Stimulated activated CD8-positive, alpha-beta memory T cell treated with anti-CD3 and anti-CD28 coated beads, Interleukin-7, amount 100 ng/mL, for 48 hours (primary cell): ENCODE results near the gene ABCA9.
"Not testable (repeated sequence)": the region's sequence is repeated elsewhere in the genome, so short reads cannot be mapped to it uniquely, and the experiment has no call there.

Experiments used
- DNase-seq, 2 donors: peaks; one replicate each; pipeline ENCODE4 v3.0.0-alpha.2; 2020; ENCODE audit warnings: low read depth in 1 of 2; ENCODE audit errors: extremely low read depth in 1 of 2

The ABCA9 gene

DNA sequence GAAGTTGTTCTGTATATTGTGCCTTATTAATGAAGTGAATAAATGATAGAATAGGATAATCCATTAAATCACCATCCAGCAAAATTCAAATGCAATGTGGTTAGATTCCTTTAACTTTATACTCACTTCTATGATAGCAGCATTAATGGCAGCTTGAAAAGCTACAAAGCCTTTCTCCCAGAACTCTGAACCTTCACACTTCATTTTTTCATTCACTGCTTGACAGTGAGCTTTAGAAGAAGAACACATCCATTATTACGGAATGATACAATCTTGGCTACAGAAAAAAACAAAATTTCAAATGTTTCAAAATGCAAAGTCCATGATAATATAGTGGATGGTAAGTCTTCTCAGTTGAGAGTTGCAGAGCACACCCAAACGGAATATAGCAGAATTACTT lies 16.4 kb downstream of the ABCA9 start:
- no peak for DNase-seq

GRCh38 chr17:69043098-69043734 lies 17.5 kb downstream of the ABCA9 start:
- no peak for DNase-seq

DNA sequence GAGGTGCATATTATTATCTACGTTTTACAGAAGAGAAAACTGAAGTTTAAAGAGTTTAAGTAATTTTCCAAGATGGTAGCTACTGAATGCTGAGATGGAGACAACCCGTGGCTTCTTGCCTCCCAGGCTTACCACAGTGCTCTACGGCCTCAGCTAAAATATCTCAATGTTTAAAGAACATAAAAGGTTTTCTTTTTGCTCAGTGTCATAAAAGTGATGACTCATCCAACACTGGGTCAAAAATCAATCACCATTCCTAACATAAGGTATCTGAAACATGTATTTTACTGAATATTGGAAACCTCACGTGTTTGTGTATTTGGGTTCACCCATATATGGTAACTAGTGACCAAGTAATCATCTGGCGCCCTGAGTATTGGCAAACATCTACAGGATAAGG lies 18.4 kb downstream of the ABCA9 start:
- DNase-seq = no peak

DNA sequence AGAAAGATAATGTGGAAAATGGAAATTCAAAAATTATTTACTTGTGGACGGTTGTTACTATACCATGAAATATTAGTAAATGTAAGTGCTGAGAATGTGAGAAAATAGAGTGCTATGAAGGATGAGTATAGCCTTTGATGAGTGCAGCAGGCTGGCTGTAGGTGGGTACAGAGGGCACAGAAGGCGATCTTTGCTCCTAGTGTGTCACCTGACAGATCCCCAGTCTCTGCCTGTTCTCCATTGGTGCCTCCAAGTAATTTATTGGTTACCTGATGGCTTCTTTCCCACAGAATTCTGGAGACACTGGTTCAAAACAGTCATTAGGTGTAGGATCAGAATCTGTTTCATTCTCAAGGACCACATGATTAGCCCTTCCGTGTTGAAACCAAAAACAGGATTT lies 28.9 kb downstream of the ABCA9 start:
- no peak for DNase-seq

- DNase-seq = no peak
Observed at GRCh38 chr17:69030169-69030568, 30.6 kb downstream of the ABCA9 start.

GRCh38 chr17:69018687-69019086 lies 42.0 kb downstream of the ABCA9 start:
- DNase-seq = no peak

DNA sequence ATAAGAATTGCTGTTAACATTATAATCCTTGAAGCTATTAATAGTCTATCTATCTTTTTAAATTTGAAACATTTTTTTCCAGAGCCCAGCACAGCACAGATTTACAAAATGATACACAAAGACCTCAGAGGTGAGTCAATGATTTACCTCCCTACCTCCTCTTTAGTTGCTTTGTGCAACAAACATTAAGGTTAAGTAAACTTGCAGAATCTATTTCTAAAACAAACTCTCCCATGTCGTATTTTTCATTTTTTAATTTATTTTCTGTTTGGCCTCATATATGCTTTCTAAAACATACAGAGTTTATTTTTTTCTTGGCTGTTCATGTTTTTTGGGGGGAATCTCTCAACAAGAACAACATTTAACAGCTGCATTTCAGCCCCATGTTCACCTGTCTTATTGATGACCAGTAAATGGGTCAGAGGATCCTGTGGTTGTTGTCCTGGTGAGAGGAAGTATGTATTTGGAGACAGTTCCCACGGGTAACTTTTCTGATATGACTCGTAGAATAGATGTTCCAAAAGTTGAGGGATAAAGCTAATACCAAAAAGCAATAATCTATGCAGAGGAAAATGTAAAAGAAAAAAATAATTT lies 42.6 kb downstream of the ABCA9 start:
- no peak for DNase-seq

- DNase-seq = no peak
Observed at GRCh38 chr17:69015631-69016030, 45.1 kb downstream of the ABCA9 start.

DNA sequence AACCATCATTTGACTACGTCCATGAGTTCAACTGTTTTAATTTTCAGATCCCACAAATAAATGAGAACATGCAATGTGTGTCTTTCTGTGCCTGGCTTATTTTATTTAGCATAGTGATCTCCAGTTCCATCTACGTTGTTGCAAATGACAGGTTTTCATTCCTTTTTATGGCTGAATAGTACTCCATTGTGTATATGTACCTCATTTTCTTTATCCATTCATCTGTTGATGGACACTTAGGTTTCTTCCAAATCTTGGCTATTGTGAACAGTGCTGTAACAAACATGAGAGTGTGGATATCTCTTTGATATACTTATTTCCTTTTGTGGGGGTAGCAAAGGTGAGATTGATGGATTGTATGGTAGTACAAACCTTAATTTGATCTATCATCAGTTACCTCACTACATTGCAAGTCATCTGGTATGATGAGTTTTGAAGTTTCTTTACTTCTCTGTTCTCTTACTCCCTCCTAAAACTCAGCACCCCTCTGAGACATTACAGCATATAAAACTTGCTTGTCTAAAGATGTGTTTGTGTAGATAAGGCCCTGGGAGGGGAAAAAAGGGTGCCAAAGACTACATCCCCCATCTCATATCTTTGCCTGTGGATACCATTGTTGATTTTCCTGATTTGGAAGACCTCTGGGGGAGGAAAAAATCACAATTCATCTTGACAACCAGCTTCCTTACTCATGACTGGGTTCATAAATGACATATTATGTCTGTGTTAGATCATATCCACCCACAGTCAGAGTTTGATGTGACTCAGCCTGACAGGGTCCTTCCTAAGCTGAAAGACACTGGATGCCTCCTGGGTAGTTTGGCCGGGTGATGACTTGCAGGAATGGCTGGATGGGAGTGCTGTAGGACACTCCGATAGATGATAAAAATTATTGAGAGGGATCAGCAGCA lies 47.6 kb downstream of the ABCA9 start:
- no peak for DNase-seq

DNA sequence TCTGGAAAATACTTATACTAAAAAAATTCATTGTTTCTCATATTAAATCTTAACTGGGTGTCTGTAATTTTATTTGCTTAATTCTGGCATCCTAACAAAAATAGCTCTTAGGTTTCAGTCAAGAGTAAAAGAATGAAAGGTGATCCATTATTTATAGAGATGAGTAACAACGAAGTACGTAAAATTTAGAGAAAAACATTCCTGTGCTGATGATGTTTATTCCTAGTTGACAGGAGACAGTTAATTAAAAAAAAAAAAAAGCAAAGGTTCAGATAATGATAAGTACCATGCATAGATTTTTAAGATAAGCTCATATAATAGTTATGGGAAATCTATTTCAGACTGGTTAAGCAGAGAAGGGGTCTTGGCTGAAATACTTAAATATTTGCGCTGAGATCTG lies 50.8 kb downstream of the ABCA9 start:
- no peak for DNase-seq

GRCh38 chr17:69004759-69005158 lies 56.0 kb downstream of the ABCA9 start:
- DNase-seq = not testable (repeated sequence)

DNA sequence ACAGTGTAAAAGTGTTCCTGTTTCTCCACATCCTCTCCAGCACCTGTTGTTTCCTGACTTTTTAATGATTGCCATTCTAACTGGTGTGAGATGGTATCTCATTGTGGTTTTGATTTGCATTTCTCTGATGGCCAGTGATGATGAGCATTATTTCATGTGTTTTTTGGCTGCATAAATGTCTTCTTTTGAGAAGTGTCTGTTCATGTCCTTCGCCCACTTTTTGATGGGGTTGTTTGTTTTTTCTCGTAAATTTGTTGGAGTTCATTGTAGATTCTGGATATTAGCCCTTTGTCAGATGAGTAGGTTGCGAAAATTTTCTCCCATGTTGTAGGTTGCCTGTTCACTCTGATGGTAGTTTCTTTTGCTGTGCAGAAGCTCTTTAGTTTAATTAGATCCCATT lies 61.0 kb downstream of the ABCA9 start:
- not testable (repeated sequence) for DNase-seq

DNA sequence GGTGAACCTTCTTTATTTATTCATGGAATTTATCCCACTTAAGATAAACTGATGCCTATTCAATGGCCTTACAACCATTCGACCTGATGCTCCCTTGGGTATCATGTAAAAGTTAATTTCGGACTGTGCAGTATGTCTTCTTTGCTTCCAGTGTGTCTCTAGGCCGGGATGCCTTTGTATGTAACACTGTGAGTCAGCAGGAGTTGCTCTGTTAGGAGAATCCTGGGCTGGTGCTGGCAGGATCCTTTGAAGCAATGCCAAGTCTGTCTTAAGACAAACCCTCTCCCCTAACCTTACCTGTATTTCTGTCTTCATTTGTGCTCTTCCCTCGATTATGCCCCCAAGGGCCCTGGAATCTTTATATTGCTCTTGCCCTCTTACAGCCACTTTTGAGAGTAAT lies 67.6 kb downstream of the ABCA9 start:
- no peak for DNase-seq

- DNase-seq = no peak
Observed at GRCh38 chr17:68987966-68988365, 72.8 kb downstream of the ABCA9 start.

GRCh38 chr17:68981288-68981687 lies 79.4 kb downstream of the ABCA9 start:
- DNase-seq = no peak

DNA sequence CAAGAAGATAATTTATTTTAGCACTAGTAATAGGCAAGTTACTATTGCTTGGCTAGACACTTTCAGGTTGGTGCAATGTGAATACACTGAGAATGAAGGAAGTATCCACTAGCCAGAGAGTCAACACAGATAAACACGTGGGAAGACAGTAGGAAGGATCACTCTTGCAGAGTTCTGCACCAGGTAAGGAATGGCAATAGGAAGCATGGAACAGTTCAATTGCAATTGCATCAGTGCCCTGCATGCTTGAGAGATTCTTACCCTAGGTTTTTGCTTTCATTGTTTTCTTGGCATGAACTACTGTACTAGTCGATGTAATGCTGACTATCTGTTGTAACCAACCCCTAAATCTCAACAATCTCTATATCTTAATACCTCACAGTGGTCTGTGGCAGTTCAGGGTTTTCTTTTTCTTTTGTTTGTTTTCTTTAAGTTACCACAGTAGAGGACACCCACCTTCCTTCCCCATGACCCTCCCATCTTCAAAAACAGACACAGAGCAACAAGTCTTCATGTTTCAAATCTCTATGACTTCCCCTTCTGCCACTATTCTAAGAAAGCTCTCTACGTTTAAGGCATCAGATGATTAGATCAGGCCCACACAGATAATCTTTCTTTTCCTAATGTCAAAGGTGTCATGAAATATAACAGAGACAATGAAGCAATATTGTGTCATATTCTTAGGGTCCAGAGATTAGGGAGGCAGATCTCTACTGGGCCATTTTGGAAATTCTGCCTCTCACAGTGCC lies 87.5 kb downstream of the ABCA9 start:
- no peak for DNase-seq

- no peak for DNase-seq
Observed at GRCh38 chr17:68972119-68972704, 88.5 kb downstream of the ABCA9 start.

DNA sequence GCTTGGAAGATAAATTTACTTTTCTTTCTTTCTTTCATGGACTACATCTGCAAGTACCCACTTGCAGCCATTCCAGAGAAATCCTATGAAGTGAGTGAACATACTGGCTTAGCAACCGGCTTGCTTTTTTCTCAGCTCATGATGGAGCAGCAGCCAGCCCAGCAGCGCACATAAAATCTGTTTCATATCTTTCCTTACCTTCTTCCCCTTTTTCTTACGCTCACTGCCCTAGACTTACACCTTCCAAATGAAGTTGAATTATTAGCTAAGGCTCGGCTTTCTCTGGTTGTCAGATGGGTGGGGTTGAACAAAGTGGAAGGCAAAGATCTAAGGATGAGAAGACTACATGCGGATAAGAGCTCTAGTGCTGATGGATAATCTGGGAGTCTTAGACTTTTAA lies 91.6 kb downstream of the ABCA9 start:
- DNase-seq = no peak

- no peak for DNase-seq
Observed at GRCh38 chr17:68963958-68964357, 96.8 kb downstream of the ABCA9 start.

DNA sequence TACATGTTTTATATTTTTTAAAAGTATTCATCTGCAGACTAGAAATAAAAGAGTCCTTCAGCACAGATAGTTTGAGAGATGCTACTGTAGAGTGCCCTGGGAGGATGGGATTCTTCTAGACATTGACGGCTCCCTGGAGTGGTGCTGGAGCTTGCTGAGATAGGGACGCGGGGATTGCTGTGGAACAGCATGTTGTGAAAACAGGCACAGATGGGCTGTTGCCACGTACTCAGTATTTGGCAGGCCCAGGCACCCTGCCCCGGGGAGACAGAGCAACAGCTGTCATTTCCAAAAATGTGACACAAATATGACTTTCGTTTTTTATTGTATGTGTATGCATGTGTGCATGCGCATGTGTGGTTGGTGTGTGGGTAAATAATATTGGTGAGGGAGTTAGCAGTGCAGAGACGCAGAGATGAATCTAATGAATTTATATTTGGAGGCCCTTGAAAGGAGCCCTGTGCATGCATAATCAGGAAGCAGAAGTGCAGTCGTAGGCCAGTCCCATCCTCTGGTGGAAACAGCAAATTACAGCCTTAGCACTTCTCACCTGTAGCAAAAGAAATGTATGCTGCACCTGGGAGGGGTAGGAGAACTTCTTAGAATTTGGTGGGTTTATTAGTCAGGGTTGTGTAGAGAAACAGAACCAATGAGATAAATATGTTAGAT lies 99.4 kb downstream of the ABCA9 start:
- no peak for DNase-seq
